ENCODE measurements around the gene NFIB. TPM values are rescaled to one million over a fixed set of nuclear protein-coding genes. Genes with fewer than 3 reads are reported as not detected.

NFIB gene
- total RNA-seq, 1 experiment from 2014 or later = 0.61 TPM

- Mint-ChIP-seq H3K36me3 (ENCODE audit: insufficient read depth, unreplicated experiment) (peaks cover 6% of the 10 kb centered on the region), H3K4me1 (ENCODE audit: low read depth, unreplicated experiment) (peaks cover 7% of the 10 kb centered on the region), H3K4me3 (ENCODE audit: unreplicated experiment) (no peak overlapping the region), H3K27ac (ENCODE audit: unreplicated experiment) (no peak overlapping the region), H3K27me3 (ENCODE audit: insufficient read depth, unreplicated experiment) (peaks cover 3% of the 10 kb centered on the region), H3K9me3 (ENCODE audit: unreplicated experiment) (no peaks in the 10 kb centered on the region)
- ChIA-PET CTCF (no interaction called here), POLR2A (interaction anchor here (0.6 kb wide), 1 partner anchor 1260 kb away, joined by 4 read pairs; no protein-coding TSS in a partner anchor)
- Histone ChIP-seq H3K4me1 (peaks cover 15% of the 10 kb centered on the region), H3K4me3 (ENCODE audit: low read depth, low read length) (no peak overlapping the region), H3K36me3 (ENCODE audit: control insufficient read depth, insufficient read depth, low read length) (no peaks in the 10 kb centered on the region), H3K27me3 (replicated peaks; ENCODE audit: control insufficient read depth, insufficient read depth, low read length) (no peaks in the 10 kb centered on the region), H3K9me3 (no peaks in the 10 kb centered on the region)
- intact Hi-C loops (cut with micrococcal nuclease; ENCODE audit: unreplicated experiment) = no loop called here
- no TSS peak for BruUV-seq (replicated peaks)
- no peak for TF ChIP-seq CTCF (IDR thresholded peaks at IDR 0.05; ENCODE audit: insufficient read depth in 1 of 2, low read depth in 1 of 2, low read length in 1 of 2, severe bottlenecking in 1 of 2, unreplicated experiment in 1 of 2)
- DNase-seq = no peak
Measured at GRCh38 chr9:14247577-14247976, 66.4 kb downstream of the NFIB start.

- H3K4me1 ChIP-seq = peaks cover 15% of the 10 kb centered on the region
- H3K27me3 ChIP-seq (replicated peaks; ENCODE audit: control insufficient read depth, insufficient read depth, low read length) = no peaks in the 10 kb centered on the region
- Mint-ChIP-seq H3K27ac (ENCODE audit: unreplicated experiment) (no peak overlapping the region), H3K4me3 (ENCODE audit: unreplicated experiment) (no peak overlapping the region), H3K4me1 (ENCODE audit: low read depth, unreplicated experiment) (peaks cover 7% of the 10 kb centered on the region), H3K36me3 (ENCODE audit: insufficient read depth, unreplicated experiment) (peaks cover 6% of the 10 kb centered on the region), H3K9me3 (ENCODE audit: unreplicated experiment) (no peaks in the 10 kb centered on the region), H3K27me3 (ENCODE audit: insufficient read depth, unreplicated experiment) (peaks cover 3% of the 10 kb centered on the region)
- H3K4me3 ChIP-seq (ENCODE audit: low read depth, low read length) = no peak overlapping the region
- H3K9me3 ChIP-seq = no peaks in the 10 kb centered on the region
- intact Hi-C loops (cut with micrococcal nuclease; ENCODE audit: unreplicated experiment) = no loop called here
- TF ChIP-seq CTCF (IDR thresholded peaks at IDR 0.05; ENCODE audit: insufficient read depth in 1 of 2, low read depth in 1 of 2, low read length in 1 of 2, severe bottlenecking in 1 of 2, unreplicated experiment in 1 of 2) = no peak
- DNase-seq = no peak
- CTCF ChIA-PET = no interaction called here
- no TSS peak for BruUV-seq (replicated peaks)
- H3K36me3 ChIP-seq (ENCODE audit: control insufficient read depth, insufficient read depth, low read length) = no peaks in the 10 kb centered on the region
- POLR2A ChIA-PET = no interaction called here
Measured at GRCh38 chr9:14246951-14247350, 67.0 kb downstream of the NFIB start.

- Mint-ChIP-seq H3K27ac (ENCODE audit: unreplicated experiment) (no peak overlapping the region), H3K36me3 (ENCODE audit: insufficient read depth, unreplicated experiment) (peaks cover 6% of the 10 kb centered on the region)
Measured at GRCh38 chr9:14245901-14246525, 67.9 kb downstream of the NFIB start.

More at GRCh38 chr9:14245901-14246525, 67.9 kb downstream of the NFIB start:
- no peak overlapping the region for H3K4me3 ChIP-seq (ENCODE audit: low read depth, low read length)
- H3K36me3 ChIP-seq (ENCODE audit: control insufficient read depth, insufficient read depth, low read length) = no peaks in the 10 kb centered on the region
- no peaks in the 10 kb centered on the region for H3K9me3 Mint-ChIP-seq (ENCODE audit: unreplicated experiment)
- TF ChIP-seq CTCF (IDR thresholded peaks at IDR 0.05; ENCODE audit: insufficient read depth in 1 of 2, low read depth in 1 of 2, low read length in 1 of 2, severe bottlenecking in 1 of 2, unreplicated experiment in 1 of 2) = no peak
- no peaks in the 10 kb centered on the region for H3K27me3 ChIP-seq (replicated peaks; ENCODE audit: control insufficient read depth, insufficient read depth, low read length)
- no peak overlapping the region for H3K4me3 Mint-ChIP-seq (ENCODE audit: unreplicated experiment)
- CTCF ChIA-PET = no interaction called here
- intact Hi-C loops (cut with micrococcal nuclease; ENCODE audit: unreplicated experiment) = no loop called here
- peaks cover 14% of the 10 kb centered on the region for H3K4me1 ChIP-seq
- no peaks in the 10 kb centered on the region for H3K9me3 ChIP-seq
- DNase-seq = no peak
- POLR2A ChIA-PET = interaction anchor here (0.6 kb wide), 1 partner anchor 183 kb away, joined by 3 read pairs; no protein-coding TSS in a partner anchor
- peaks cover 7% of the 10 kb centered on the region for H3K4me1 Mint-ChIP-seq (ENCODE audit: low read depth, unreplicated experiment)
- no TSS peak for BruUV-seq (replicated peaks)
- H3K27me3 Mint-ChIP-seq (ENCODE audit: insufficient read depth, unreplicated experiment) = peaks cover 3% of the 10 kb centered on the region
